GM06990 (cell line): ENCODE measurements around the gene ANTXR1.

Experiments
- DNase-seq: peaks from one replicate; pipeline ENCODE4 v3.0.0-alpha.2; 2011; ENCODE audit not compliant: insufficient read length; ENCODE audit errors: extremely low read depth
- H3K27me3 ChIP-seq: replicated peaks from 2 replicates; pipeline ENCODE4 v1.6.0; 2011; ENCODE audit warnings: low read length; ENCODE audit not compliant: control insufficient read depth, insufficient read depth
- H3K36me3 ChIP-seq: 2 replicates; pipeline ENCODE4 v1.5.1; 2011; ENCODE audit warnings: low read length; ENCODE audit not compliant: control insufficient read depth, insufficient read depth
- H3K4me3 ChIP-seq: replicated peaks from 2 replicates; pipeline ENCODE4 v1.5.1; 2011; ENCODE audit warnings: low read depth, mild to moderate bottlenecking, control low read depth, low read length
- TF ChIP-seq, protein P1 (sequence below): IDR thresholded peaks from 2 replicates; pipeline ENCODE4 v1.5.1; 2011; ENCODE audit warnings: low read length, control low read depth, mild to moderate bottlenecking, inconsistent platforms; ENCODE audit not compliant: insufficient read depth, poor library complexity, severe bottlenecking

The ANTXR1 gene

DNA sequence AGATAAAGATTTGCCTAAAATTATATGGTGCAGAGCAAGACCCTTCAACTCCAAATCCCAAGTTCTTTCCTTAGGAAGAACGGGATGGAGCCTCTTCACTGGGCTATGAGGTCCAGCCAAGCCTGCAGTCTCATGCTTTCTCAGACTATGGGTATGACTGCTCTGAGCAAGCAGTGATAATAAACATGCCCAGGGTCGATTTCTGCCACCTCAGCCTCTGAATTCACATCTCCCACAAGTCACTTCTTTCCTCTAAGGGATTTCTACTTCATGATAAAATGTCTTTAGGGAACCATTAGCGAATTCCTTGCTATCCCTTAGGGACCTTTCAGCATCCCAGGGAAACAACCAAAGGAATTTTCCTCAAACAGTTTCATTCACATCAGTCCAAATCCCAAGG lies 279.3 kb downstream of the ANTXR1 start:
- no peak for DNase-seq
- H3K27me3 ChIP-seq, result peaks cover 1% of the 10 kb centered on the region
- H3K4me3 ChIP-seq, result no peak overlapping the region
- H3K36me3 ChIP-seq, result no peaks in the 10 kb centered on the region
- TF ChIP-seq, protein P1, sequence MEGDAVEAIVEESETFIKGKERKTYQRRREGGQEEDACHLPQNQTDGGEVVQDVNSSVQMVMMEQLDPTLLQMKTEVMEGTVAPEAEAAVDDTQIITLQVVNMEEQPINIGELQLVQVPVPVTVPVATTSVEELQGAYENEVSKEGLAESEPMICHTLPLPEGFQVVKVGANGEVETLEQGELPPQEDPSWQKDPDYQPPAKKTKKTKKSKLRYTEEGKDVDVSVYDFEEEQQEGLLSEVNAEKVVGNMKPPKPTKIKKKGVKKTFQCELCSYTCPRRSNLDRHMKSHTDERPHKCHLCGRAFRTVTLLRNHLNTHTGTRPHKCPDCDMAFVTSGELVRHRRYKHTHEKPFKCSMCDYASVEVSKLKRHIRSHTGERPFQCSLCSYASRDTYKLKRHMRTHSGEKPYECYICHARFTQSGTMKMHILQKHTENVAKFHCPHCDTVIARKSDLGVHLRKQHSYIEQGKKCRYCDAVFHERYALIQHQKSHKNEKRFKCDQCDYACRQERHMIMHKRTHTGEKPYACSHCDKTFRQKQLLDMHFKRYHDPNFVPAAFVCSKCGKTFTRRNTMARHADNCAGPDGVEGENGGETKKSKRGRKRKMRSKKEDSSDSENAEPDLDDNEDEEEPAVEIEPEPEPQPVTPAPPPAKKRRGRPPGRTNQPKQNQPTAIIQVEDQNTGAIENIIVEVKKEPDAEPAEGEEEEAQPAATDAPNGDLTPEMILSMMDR, result no peak

GRCh38 chr2:69296421-69296820 lies 283.4 kb downstream of the ANTXR1 start:
- Histone ChIP-seq H3K27me3 (peaks cover 2% of the 10 kb centered on the region), H3K4me3 (no peak overlapping the region), H3K36me3 (no peaks in the 10 kb centered on the region)
- DNase-seq, result no peak
- TF ChIP-seq, protein P1, result no peak

DNA sequence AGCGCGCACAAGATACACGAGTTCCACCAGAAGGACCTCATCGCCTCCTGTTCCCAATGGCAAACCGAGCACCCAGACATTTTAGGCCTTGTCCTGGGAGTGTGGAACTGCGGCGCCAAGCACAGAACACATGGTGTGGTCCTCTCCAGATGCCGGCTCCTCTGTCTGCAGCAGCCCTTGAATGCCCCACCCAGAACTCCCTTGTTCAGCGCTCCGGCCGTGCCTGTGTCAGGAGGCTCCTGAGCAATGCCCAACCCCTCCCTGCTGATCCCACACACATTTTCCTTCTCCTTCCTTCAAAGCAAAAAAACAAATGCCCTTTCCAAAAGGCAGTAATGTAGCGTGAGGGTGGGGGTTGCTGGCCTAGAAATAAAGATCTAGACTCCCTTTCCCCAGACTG lies 284.2 kb downstream of the ANTXR1 start:
- TF ChIP-seq, protein P1, result no peak
- Histone ChIP-seq H3K27me3 (peaks cover 2% of the 10 kb centered on the region), H3K36me3 (no peaks in the 10 kb centered on the region), H3K4me3 (no peak overlapping the region)
- DNase-seq, result no peak

DNA sequence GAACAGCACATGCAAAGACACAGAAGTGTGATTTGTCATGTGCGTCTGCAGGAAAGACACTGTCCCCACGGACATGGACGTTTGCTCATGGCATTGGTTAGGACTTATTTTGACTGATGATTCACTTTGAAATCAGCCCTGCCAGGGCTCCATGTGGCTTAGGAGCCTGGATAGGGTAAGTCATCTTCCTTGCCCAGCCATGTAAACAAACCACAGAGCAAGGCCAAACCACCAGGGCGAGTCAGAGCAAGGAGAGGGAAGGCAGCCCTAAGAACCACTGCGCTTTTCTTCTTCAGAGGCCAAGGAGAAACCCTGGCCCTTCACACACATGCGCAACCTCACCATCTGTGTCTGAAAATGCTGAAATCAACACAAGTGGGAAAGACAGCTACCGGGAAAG lies 285.3 kb downstream of the ANTXR1 start:
- Histone ChIP-seq H3K27me3 (peaks cover 2% of the 10 kb centered on the region), H3K36me3 (no peaks in the 10 kb centered on the region), H3K4me3 (no peak overlapping the region)
- TF ChIP-seq, protein P1, result no peak
- no peak for DNase-seq

DNA sequence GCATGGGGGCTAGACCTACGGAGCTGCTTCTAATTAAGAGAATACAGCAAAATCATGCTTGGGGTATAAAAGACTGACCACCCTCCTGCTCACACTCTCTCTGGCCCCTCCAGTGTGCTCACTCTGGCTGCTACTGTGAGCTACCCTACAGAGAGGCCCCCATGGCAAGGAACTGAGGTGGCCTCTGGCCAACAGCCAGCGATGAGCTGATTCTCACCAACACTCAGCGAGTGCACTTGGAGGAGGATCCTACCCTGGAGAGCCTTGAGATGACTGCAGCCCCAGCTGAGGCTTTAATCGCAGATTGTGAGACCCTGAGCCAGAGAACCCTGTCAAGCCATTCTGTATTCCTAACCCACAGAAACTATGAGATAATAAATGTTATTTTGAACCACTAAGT lies 285.9 kb downstream of the ANTXR1 start:
- H3K36me3 ChIP-seq, result no peaks in the 10 kb centered on the region
- no peak for DNase-seq
- H3K4me3 ChIP-seq, result no peak overlapping the region
- TF ChIP-seq, protein P1, result no peak
- peaks cover 2% of the 10 kb centered on the region for H3K27me3 ChIP-seq
